Lung (tissue), 12 donors: Measurements from ENCODE around the gene BACE2. TPM values are rescaled to one million over a fixed set of nuclear protein-coding genes. Genes with fewer than 3 reads are reported as not detected.

ENCODE experiments used
- ATAC-seq: fragments of 200-7000 bp; cut with Tn5 transposase; one replicate; pipeline ENCODE4 v1.9.1; 2020; ENCODE audit warnings: moderate number of reproducible peaks; ENCODE audit not compliant: insufficient read depth, low FRiP score
- DNase-seq, 3 donors: peaks; one replicate each; pipeline ENCODE4 v3.0.0-alpha.2; 2013 to 2017
- H3K27ac ChIP-seq, 2 donors: one replicate each; pipeline ENCODE4 v1.5.1; 2013; ENCODE audit warnings: mild to moderate bottlenecking in 2 of 2, moderate library complexity in 2 of 2, control low read depth in 1 of 2, inconsistent platforms in 1 of 2, low read depth in 1 of 2, low read length in 1 of 2
- H3K27me3 ChIP-seq, 3 donors: one replicate each; pipeline ENCODE4 v1.5.1; 2013; ENCODE audit warnings: low read length in 2 of 3; ENCODE audit not compliant: control insufficient read depth in 3 of 3, insufficient read depth in 3 of 3
- H3K36me3 ChIP-seq, 4 donors: one replicate each; pipeline ENCODE4 v1.5.1; 2013; ENCODE audit warnings: low read length in 4 of 4, mild to moderate bottlenecking in 1 of 4, moderate library complexity in 1 of 4; ENCODE audit not compliant: control insufficient read depth in 4 of 4, insufficient read depth in 4 of 4
- H3K4me1 ChIP-seq, 5 donors: one replicate each; pipeline ENCODE4 v1.5.1; 2013; ENCODE audit warnings: low read length in 5 of 5, mild to moderate bottlenecking in 2 of 5, moderate library complexity in 1 of 5; ENCODE audit not compliant: control insufficient read depth in 5 of 5, insufficient read depth in 5 of 5
- H3K4me3 ChIP-seq: one replicate; pipeline ENCODE4 v1.5.1; 2013; ENCODE audit warnings: mild to moderate bottlenecking, control low read depth, moderate library complexity
- H3K9ac ChIP-seq, 2 donors: one replicate each; pipeline ENCODE4 v1.5.1; 2013; ENCODE audit warnings: low read length in 2 of 2, control low read depth in 1 of 2; ENCODE audit not compliant: insufficient read depth in 1 of 2
- H3K9me3 ChIP-seq, 4 donors: one replicate each; pipeline ENCODE4 v1.5.1; 2013; ENCODE audit warnings: low read length in 3 of 4, mild to moderate bottlenecking in 1 of 4, moderate library complexity in 1 of 4; ENCODE audit not compliant: control insufficient read depth in 4 of 4, insufficient read depth in 3 of 4
- CTCF ChIP-seq: IDR thresholded peaks from 2 replicates; pipeline ENCODE4 v1.5.1; 2012; ENCODE audit warnings: mild to moderate bottlenecking; ENCODE audit errors: control extremely low read depth, extremely low read depth
- WGBS, 2 donors: extraction: QIAGEN DNeasy Blood & Tissue Kit; methylation state at CpG; one replicate each; pipeline ENCODE4 v1.1.7; 2013; 5-methylcytosine and 5-hydroxymethylcytosine counted together
- polyA plus RNA-seq, 2 donors: library from polyadenylated mRNA; stranded (reverse); fragments of 200-250 nt; gene quantifications; one replicate each; pipeline ENCODE4 v1.2.1, GENCODE V29; 2013
- total RNA-seq, 2 donors: library from RNA; depleted of rRNA in 1 of 2; stranded (reverse); fragments of >200 nt in 1 of 2; gene quantifications; one replicate each; pipeline ENCODE4 v1.2.1, GENCODE V29; 2014 to 2021
- donor health status: control.
- donor health status: control.
- donor health status: Bipolar disorder and iron deficiency.
- donor health status: healthy.
- donor health status: DM: yes; HTN: yes; CAD: no.

The BACE2 gene
- total and polyA plus RNA-seq, 4 donors = 9.3 to 49.9 (median 33.8) TPM

GRCh38 chr21:41170859-41171609, 3.1 kb downstream of the BACE2 start:
- Histone ChIP-seq H3K4me3 (no peak overlapping the region), H3K27me3 (no peaks in the 10 kb centered on the region), H3K9me3 (no peaks in the 10 kb centered on the region), H3K4me1 (peaks cover 3 to 20% (median 8%) of the 10 kb centered on the region in 5 donors), H3K9ac (no peak overlapping the region), H3K27ac (peak overlapping the region in 1 of 2 donors; percentile 7), H3K36me3 (no peaks in the 10 kb centered on the region)
- no peak for TF ChIP-seq CTCF
- ATAC-seq = no peak
- 63 to 69% methylated on average over 15 of the region's 15 CpGs for WGBS, 2 donors
- peak; percentile 29 to 63 (median 46) for DNase-seq

GRCh38 chr21:41175080-41175479, 7.1 kb downstream of the BACE2 start:
- H3K4me1 ChIP-seq = peaks cover 0 to 16% (median 4%) of the 10 kb centered on the region in 5 donors
- H3K27ac ChIP-seq = no peak overlapping the region
- ATAC-seq (no peak), DNase-seq (no peak)
- H3K9ac ChIP-seq = no peak overlapping the region
- 86 to 93% methylated on average over 6 of the region's 6 CpGs for WGBS, 2 donors
- no peaks in the 10 kb centered on the region for H3K9me3 ChIP-seq
- no peaks in the 10 kb centered on the region for H3K27me3 ChIP-seq
- H3K4me3 ChIP-seq = no peak overlapping the region
- no peak for TF ChIP-seq CTCF
- H3K36me3 ChIP-seq = no peaks in the 10 kb centered on the region

- 85 to 93% methylated on average over 3 of the region's 3 CpGs for WGBS, 2 donors
- no peak overlapping the region for H3K27ac ChIP-seq
- no peak for TF ChIP-seq CTCF
Observed at GRCh38 chr21:41176846-41177245, 8.9 kb downstream of the BACE2 start.

More at GRCh38 chr21:41176846-41177245, 8.9 kb downstream of the BACE2 start:
- Histone ChIP-seq H3K27me3 (no peaks in the 10 kb centered on the region), H3K9me3 (no peaks in the 10 kb centered on the region), H3K4me3 (no peak overlapping the region), H3K9ac (no peak overlapping the region), H3K36me3 (no peaks in the 10 kb centered on the region), H3K4me1 (peaks cover 0 to 4% (median 0%) of the 10 kb centered on the region in 5 donors)
- no peak for ATAC-seq
- DNase-seq = no peak
